Endothelial cell of umbilical vein (primary cell): ENCODE results near the gene OSBPL10.

Experiments used
- EZH2 ChIP-seq: IDR thresholded peaks from 2 replicates; pipeline ENCODE4 v1.6.1; 2012; ENCODE audit warnings: borderline replicate concordance, low read depth, mild to moderate bottlenecking, moderate library complexity, low read length, inconsistent platforms; ENCODE audit not compliant: severe bottlenecking
- FOS ChIP-seq: IDR thresholded peaks from 2 replicates; pipeline ENCODE4 v1.6.1; 2011; ENCODE audit warnings: mild to moderate bottlenecking, low read length, moderate library complexity, borderline replicate concordance; ENCODE audit not compliant: insufficient read depth
- POLR2A ChIP-seq: IDR thresholded peaks from 2 replicates; pipeline ENCODE4 v1.6.1; 2012; ENCODE audit warnings: low read depth, mild to moderate bottlenecking, control low read depth, low read length
- POLR2AphosphoS5 ChIP-seq: IDR thresholded peaks from 2 replicates; pipeline ENCODE4 v1.6.1; 2012; ENCODE audit warnings: low read depth, mild to moderate bottlenecking, control low read depth, low read length, moderate library complexity; ENCODE audit not compliant: insufficient read depth
- TF ChIP-seq, protein P1 (sequence below), 2 donors: IDR thresholded peaks; 1 replicate in 1 of 2; 2 replicates in 1 of 2; pipeline ENCODE4 v1.5.1; 2011; ENCODE audit warnings: low read length in 2 of 2, mild to moderate bottlenecking in 2 of 2, moderate library complexity in 2 of 2, control low read depth in 1 of 2, inconsistent platforms in 1 of 2, low read depth in 1 of 2; ENCODE audit not compliant: insufficient read depth in 1 of 2; ENCODE audit errors: extremely low read depth in 1 of 2

- TF ChIP-seq, protein P1, sequence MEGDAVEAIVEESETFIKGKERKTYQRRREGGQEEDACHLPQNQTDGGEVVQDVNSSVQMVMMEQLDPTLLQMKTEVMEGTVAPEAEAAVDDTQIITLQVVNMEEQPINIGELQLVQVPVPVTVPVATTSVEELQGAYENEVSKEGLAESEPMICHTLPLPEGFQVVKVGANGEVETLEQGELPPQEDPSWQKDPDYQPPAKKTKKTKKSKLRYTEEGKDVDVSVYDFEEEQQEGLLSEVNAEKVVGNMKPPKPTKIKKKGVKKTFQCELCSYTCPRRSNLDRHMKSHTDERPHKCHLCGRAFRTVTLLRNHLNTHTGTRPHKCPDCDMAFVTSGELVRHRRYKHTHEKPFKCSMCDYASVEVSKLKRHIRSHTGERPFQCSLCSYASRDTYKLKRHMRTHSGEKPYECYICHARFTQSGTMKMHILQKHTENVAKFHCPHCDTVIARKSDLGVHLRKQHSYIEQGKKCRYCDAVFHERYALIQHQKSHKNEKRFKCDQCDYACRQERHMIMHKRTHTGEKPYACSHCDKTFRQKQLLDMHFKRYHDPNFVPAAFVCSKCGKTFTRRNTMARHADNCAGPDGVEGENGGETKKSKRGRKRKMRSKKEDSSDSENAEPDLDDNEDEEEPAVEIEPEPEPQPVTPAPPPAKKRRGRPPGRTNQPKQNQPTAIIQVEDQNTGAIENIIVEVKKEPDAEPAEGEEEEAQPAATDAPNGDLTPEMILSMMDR (IDR thresholded peaks at IDR 0.05; ENCODE audit: extremely low read depth in 1 of 2, insufficient read depth in 1 of 2, low read depth in 1 of 2, low read length in 2 of 2), result no peak
- TF ChIP-seq POLR2A, result no peak
- no peak for TF ChIP-seq EZH2
- no peak for TF ChIP-seq POLR2AphosphoS5
- TF ChIP-seq FOS, result no peak
These were observed 7.2 kb downstream of the OSBPL10 start for GRCh38 chr3:31973837-31974236.
